GM21576 (cell line): ENCODE data around the gene NOSIP.
A peak's percentile ranks its signal among the peaks of the same experiment; 100 is the strongest.

Source experiments
- ATAC-seq: cut with Tn5 transposase; IDR thresholded peaks from one replicate; pipeline ENCODE4 v1.9.1; 2021; ENCODE audit warnings: mild to moderate bottlenecking, moderate library complexity; ENCODE audit not compliant: unreplicated experiment

The NOSIP gene

GRCh38 chr19:49595819-49596404, 15.6 kb upstream of the NOSIP start:
- no peak for ATAC-seq

DNA sequence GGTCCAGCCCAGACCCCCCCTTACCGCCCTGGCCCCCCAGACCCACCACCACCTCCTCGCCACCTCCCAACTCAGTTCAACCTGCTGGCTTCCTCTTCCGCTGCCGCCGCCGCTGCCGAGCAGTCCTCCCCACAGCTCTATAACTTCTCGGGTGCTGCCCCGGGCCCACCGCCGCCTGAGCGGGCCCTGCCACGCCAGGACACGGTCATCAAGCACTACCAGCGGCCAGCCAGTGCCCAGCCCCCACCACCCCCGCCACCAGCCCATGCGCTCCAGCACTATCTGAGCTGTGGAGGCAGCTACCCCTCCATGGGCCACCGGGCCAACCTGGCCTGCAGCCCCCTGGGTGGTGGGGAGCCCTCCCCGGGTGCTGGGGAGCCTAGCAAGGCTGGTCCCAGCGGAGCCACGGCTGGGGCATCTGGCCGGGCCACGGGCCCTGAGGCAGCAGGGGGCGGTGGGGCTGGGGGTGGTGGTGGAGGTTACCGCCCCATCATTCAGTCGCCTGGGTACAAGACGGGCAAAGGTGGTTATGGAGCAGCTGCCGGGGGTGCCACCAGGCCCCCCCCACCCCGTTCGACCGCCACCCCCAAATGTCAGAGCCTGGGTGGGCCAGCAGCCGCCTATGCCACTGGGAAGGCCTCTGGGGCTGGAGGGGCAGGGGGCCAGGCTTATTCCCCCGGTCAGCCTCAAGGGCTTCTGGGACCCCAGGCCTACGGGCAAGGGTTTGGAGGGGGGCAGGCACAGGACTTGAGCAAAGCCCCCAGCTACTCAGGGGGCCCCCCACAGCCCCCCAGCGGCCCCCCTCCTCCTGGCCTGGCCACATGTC, 14.8 kb upstream of the NOSIP start:
- no peak for ATAC-seq

DNA sequence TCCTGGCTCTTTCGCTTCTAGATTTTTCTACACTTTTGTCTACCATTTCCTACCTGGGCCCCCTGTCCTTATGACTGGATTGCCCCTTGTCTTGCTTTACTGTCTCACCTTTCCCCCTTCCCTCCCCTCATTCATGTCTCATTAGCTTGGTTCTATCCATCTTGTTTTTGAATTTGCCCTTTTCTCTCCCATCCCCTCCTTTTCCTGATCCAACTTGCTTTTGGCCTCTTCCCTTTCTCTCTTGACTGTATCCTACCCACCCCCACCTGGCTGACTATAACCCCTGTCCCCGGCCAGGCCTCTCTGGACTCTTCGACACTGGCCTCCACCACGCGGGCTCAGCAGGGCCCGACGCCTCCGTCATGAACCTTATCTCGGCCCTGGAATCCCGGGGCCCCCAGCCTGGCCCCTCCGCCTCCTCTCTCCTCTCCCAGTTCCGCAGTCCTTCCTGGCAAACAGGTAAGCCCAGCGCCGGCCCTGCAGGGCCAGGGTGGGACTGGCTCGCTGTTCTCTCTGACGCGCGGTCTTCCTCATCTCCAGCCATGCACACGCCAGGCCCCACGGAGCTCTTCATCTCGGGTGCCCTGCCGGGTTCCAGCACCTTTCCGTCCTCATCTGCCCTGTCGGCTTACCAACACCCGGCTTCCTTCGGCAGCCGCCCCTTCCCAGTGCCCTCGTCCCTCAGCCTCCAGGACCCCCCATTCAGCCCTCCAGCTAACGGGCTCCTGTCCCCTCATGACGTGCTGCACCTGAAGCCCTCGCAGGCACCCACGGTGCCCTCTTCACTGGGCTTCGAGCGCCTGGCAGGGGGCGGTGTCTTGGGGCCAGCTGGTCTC, 14.0 kb upstream of the NOSIP start:
- ATAC-seq, result no peak

DNA sequence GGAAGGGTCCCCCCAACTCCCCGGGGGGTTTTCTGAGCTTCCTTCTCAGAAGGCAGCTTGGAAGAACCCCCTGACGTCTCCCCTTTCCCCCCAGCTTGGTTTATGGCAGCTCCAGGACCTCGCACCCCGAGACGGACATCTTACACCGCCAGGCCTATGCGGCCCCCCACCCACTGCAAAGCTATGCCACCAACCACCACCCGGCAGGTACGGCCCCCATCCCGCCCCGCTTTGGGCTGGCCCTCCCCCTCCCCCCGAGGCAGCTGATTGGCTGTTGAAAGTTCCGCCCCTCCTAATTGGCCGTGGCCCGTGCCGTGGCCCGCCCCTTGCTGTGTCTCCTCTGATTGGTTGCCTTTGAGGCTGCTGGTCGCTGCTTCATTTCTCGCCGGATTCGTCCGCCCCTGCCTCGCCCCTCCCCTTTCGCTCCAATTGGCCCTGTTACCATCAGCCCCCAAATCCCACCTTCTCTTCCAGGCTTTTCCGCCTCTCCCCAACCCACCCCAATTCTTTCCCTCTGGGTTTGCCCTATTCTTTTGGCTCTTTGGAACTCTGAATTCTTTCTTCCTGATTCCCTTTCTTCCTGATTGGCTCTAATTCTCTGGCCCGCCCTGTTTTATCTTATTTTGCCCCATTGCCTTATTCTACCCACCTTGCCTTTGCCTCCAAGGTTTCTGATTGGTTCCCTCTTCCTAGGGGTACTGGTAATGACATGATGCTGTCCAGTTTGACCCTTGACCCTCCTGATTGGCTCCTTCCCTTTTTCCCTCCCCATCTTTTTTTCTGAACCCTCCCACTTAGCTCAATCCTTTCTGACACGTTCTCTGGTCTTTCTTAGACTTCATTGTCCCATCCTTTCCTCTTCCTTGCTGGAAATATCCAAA, 13.1 kb upstream of the NOSIP start:
- ATAC-seq, result peak; percentile 45

GRCh38 chr19:49592486-49593232, 12.3 kb upstream of the NOSIP start:
- ATAC-seq, result no peak

DNA sequence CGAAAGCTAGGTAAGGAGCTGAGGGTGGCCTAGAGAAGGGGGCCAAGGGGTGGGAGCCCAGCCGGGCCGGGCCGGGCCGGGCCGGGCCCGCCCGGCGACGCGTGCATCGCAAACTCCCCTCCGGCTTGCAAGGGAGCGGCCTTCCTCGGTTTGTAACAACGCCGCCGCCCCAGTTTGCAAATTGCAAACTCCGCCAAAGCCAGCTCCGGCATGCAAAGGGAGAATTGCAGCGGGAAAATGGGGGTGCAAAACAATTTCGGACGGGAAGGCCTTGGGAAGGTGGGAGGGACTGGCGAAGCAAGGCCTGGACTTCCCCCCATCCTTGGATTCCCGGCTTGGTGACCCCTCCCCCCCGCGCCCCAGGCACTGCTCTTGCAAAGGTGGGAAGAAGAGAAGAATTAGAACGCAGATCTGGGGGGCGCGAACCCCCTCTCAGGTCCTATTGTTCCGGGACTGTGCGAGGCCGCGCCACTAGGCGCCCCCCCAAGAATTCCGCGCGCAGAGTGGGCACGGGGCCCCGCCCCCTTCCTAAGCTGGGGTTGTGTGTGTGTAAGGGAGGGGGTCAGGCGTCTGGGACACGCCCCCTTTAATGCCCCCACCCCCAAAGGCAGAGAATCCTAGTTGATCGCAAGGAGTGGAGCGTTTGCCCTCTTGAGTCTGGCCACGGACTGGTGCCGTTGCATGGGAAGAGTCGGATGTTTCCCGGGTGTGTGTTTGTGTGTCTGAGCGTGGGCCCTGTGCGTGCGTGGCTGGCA, 11.6 kb upstream of the NOSIP start:
- no peak for ATAC-seq

GRCh38 chr19:49590971-49591730, 10.8 kb upstream of the NOSIP start, which contains the start of gene PRR12:
PRR12 (plus strand) TSS chr19:49591182; CDS start chr19:49591655, 473 bp downstream.
- no peak for ATAC-seq

- ATAC-seq, result peak; percentile 60
Observed at GRCh38 chr19:49590071-49590970, 10.0 kb upstream of the NOSIP start.

- no peak for ATAC-seq
Observed at GRCh38 chr19:49589502-49589905, 9.1 kb upstream of the NOSIP start.

- no peak for ATAC-seq
Observed at GRCh38 chr19:49588365-49589122, 8.2 kb upstream of the NOSIP start.

DNA sequence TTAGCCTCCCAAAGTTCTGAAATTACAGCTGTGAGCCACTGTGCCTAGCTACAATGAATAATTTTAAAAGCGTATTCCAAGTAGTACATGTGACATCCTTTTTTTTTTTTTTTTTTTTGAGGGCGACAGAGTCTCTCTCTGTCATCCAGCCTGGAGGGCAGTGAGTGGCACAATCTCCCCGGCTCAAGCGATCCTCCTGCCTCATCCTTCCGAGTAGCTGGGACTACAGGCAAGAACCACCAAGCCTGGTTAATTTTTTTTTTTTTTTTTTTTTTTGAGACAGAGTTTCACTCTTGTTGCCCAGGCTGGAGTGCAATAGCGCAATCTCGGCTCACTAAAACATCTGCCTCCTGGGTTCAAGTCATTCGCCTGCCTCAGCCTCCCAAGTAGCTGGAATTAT, 6.9 kb upstream of the NOSIP start:
- ATAC-seq, result no peak

DNA sequence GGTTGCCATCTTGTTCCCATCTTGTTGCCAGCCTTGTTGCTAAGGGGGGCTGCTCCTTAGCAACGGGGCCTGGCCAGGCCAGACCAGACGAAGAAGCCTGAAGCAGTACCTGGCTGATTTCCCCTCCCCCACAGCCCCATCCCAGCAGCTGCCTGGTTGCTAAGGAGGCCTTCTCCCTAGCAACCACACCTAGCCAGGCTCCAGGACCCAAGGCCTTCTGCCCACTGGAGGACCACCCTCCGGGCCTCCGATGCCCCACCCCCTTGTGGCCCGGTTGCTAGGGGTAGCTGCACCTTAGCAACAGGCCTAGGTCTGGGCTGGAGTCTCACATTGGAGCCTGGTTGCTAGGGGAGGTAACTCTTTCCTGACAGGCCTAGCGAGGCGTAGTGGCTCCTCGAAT, 4.7 kb upstream of the NOSIP start:
- ATAC-seq, result no peak

- ATAC-seq, result no peak
Observed at GRCh38 chr19:49583239-49583638, 2.9 kb upstream of the NOSIP start.

DNA sequence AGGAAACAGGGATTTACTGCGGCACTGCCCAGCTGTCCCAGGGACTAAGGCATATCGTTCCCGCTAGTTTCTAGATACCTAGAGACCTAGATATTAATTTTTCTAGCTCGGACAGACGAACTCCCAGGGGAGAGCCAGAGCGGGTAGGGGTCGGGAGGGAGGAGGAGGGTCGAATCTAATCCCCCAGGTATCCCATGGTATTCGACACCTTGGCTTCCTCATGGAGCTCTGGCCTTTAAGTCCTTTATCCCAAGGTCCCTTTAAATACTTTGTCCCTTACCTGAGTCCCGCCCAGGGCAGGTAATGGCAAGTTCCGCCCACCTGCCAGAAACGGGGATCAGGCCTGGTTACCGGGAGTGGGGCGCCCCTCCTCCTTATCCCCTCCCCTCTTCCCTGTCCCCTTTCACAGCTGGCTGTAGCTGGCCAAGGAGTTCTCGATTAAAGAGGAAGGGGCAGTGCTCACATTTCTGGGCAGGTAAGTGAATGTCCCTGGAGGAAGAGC, 702 bp upstream of the NOSIP start, which contains the start of gene PRRG2:
PRRG2 (plus strand) TSS at position 310 of the 502 bp plus-strand sequence. CDS start 1,904 bp downstream, outside the sequence.
- no peak for ATAC-seq

GRCh38 chr19:49579947-49580263, 451 bp downstream of the NOSIP start:
- ATAC-seq, result peak; percentile 18

DNA sequence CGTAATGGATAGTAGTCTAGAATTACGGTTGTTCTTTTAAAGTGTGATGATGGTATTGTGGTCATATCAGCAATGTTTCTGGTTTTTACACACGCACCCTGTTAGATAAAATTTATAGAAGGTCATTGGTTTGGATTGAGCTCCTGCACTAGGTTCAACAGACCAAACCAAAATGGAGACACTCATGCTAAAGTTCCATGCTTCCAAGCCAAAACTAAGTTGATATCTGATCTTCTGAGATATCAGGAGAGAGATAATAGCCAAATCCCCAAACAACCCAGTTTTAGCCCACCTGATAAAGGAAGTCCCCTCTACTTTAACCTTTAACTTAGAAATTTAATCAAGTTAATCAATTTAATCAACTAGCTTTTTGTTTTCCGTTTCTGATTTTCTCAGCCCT, 1.2 kb downstream of the NOSIP start:
- no peak for ATAC-seq
